SU-DHL-6 (cell line): ENCODE results near the gene SOCS7.

Source experiments
- H2AFZ ChIP-seq: fragments of 200-600 bp; sonication (generic); 2 replicates; pipeline ENCODE4 v1.6.1; 2014; ENCODE audit warnings: low read depth, mild to moderate bottlenecking, moderate library complexity, mixed read lengths, antibody characterized with exemption, low read length; ENCODE audit not compliant: severe bottlenecking
- H3F3A ChIP-seq: fragments of 200-600 bp; shearing (Covaris generic); 2 replicates; pipeline ENCODE4 v1.6.0; 2016; ENCODE audit warnings: antibody characterized with exemption, mild to moderate bottlenecking; ENCODE audit not compliant: insufficient read depth
- H3K27ac ChIP-seq: fragments of 200-600 bp; sonication (generic); 2 replicates; pipeline ENCODE4 v1.5.1; 2016; ENCODE audit warnings: low read depth, mild to moderate bottlenecking, low read length, moderate library complexity, mixed read lengths
- H3K27me3 ChIP-seq: fragments of 200-600 bp; sonication (generic), shearing (Covaris generic); 2 replicates; pipeline ENCODE4 v1.6.0; 2014; ENCODE audit warnings: mild to moderate bottlenecking, low read length
- H3K36me3 ChIP-seq: fragments of 200-600 bp; sonication (generic); 2 replicates; pipeline ENCODE4 v1.6.1; 2014; ENCODE audit warnings: mild to moderate bottlenecking, low read length, mixed read lengths
- H3K4me2 ChIP-seq: fragments of 300-600, 200-600 bp; shearing (Covaris generic), sonication (generic); 2 replicates; pipeline ENCODE4 v1.6.0; 2014; ENCODE audit warnings: low read length, low read depth, mild to moderate bottlenecking; ENCODE audit not compliant: poor library complexity, severe bottlenecking
- H3K4me3 ChIP-seq: fragments of 200-600 bp; sonication (generic); 2 replicates; pipeline ENCODE4 v1.5.1; 2014; ENCODE audit warnings: antibody characterized with exemption, low read length, mild to moderate bottlenecking, mixed read lengths; ENCODE audit not compliant: insufficient read depth, poor library complexity, severe bottlenecking
- H3K79me2 ChIP-seq: fragments of 200-600 bp; sonication (generic); 2 replicates; pipeline ENCODE4 v1.6.1; 2014; ENCODE audit warnings: mild to moderate bottlenecking, low read length, moderate library complexity; ENCODE audit not compliant: insufficient read depth
- H3K9ac ChIP-seq: fragments of 200-600 bp; sonication (generic); 2 replicates; pipeline ENCODE4 v1.7.0; 2014; ENCODE audit warnings: mild to moderate bottlenecking, low read length
- H3K9me2 ChIP-seq: fragments of 200-600 bp; sonication (generic); replicated peaks from 2 replicates; pipeline ENCODE4 v1.6.1; 2014; ENCODE audit warnings: low read length; ENCODE audit not compliant: insufficient read depth
- H3K9me3 ChIP-seq: fragments of 200-600 bp; sonication (generic); 2 replicates; pipeline ENCODE4 v1.6.1; 2014; ENCODE audit warnings: low read length, mixed read lengths; ENCODE audit not compliant: insufficient read depth
- H4K20me1 ChIP-seq: fragments of 200-600 bp; sonication (generic); 2 replicates; pipeline ENCODE4 v1.6.1; 2014; ENCODE audit warnings: low read depth, mild to moderate bottlenecking, antibody characterized with exemption, low read length, moderate library complexity, mixed read lengths
- EZH2phosphoT487 ChIP-seq: fragments of 200-600 bp; sonication (generic), shearing (Covaris generic); conservative IDR thresholded peaks from 2 replicates; pipeline ENCODE4 v1.6.1; 2018; ENCODE audit warnings: mild to moderate bottlenecking, antibody characterized with exemption, low read length, moderate library complexity, mixed read lengths
- TF ChIP-seq, protein P1 (sequence below): fragments of 200-600 bp; sonication (generic); IDR thresholded peaks from one replicate; pipeline ENCODE4 v1.5.1; 2017; ENCODE audit warnings: antibody characterized with exemption, mild to moderate bottlenecking, low read length, moderate library complexity; ENCODE audit not compliant: insufficient read depth, poor library complexity, severe bottlenecking

SOCS7 gene

DNA sequence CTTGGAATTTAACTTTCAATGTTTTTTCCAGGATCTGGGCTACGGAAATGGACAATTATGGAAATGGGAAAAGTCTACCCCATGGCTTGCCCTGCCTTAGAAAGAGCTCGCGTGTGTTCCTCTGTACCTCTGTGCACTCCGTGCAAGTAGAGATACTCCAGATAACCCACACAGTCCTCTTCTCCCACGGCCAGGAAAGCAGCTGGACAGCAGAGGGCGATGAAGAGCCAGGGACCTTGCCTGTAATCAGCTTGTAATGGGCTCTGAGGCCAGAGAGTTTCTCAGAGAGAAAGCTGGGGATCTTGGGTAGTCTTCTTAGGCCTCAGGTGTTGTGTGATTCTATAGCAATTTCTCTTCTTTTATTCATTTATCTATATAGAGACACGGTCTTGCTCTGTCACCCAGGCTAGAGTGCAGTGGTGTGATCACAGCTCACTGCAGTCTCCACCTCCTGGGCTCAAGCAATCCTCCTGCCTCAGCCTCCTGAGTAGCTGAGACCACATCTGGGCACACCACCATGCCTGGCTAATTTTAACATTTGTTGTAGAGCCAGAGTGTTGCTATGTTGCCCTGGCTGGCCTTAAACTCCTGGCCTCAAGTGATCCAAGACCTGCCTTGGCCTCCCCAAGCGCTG lies 2.4 kb upstream of the SOCS7 start:
- TF ChIP-seq EZH2phosphoT487: no peak
- TF ChIP-seq, protein P1, sequence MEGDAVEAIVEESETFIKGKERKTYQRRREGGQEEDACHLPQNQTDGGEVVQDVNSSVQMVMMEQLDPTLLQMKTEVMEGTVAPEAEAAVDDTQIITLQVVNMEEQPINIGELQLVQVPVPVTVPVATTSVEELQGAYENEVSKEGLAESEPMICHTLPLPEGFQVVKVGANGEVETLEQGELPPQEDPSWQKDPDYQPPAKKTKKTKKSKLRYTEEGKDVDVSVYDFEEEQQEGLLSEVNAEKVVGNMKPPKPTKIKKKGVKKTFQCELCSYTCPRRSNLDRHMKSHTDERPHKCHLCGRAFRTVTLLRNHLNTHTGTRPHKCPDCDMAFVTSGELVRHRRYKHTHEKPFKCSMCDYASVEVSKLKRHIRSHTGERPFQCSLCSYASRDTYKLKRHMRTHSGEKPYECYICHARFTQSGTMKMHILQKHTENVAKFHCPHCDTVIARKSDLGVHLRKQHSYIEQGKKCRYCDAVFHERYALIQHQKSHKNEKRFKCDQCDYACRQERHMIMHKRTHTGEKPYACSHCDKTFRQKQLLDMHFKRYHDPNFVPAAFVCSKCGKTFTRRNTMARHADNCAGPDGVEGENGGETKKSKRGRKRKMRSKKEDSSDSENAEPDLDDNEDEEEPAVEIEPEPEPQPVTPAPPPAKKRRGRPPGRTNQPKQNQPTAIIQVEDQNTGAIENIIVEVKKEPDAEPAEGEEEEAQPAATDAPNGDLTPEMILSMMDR: peak; percentile 73
- Histone ChIP-seq H3K4me2 (no peak overlapping the region), H3K27me3 (no peaks in the 10 kb centered on the region), H3K9me2 (no peaks in the 10 kb centered on the region), H3K9me3 (no peaks in the 10 kb centered on the region), H4K20me1 (no peaks in the 10 kb centered on the region), H3K27ac (no peak overlapping the region), H2AFZ (no peak overlapping the region), H3K79me2 (no peaks in the 10 kb centered on the region), H3F3A (peaks cover 7% of the 10 kb centered on the region; the same call in 1 of the 2 replicates), H3K9ac (no peak overlapping the region), H3K36me3 (no peaks in the 10 kb centered on the region), H3K4me3 (no peak overlapping the region)

DNA sequence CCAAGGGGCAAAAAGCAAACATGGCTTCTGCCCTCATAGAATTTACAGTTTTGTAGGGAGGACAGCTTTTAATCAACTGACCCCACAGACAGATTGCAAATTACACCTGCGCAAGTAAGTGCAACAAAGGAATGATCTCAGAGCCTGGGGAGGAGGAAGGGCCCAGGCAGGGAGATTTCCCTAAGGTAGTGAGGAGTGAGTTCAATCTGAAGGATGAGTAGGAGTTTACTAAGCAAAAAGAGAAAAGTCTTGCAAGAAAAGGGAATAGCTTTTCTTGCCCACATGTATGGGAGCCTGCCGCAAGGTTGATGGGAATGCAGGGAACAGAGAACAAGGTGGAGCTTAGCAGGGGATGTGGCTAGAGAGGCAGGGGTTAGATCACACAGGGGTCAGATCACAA lies 1.6 kb upstream of the SOCS7 start:
- Histone ChIP-seq H3K9me2 (no peaks in the 10 kb centered on the region), H3F3A (peaks cover 7% of the 10 kb centered on the region; the same call in 1 of the 2 replicates), H3K79me2 (no peaks in the 10 kb centered on the region), H3K4me3 (no peak overlapping the region), H3K9ac (no peak overlapping the region), H3K27me3 (no peaks in the 10 kb centered on the region), H3K36me3 (no peaks in the 10 kb centered on the region), H3K27ac (no peak overlapping the region), H4K20me1 (no peaks in the 10 kb centered on the region; the same call in 1 of the 2 replicates), H2AFZ (no peak overlapping the region), H3K9me3 (no peaks in the 10 kb centered on the region), H3K4me2 (no peak overlapping the region)
- no peak for TF ChIP-seq EZH2phosphoT487
- TF ChIP-seq, protein P1: no peak

DNA sequence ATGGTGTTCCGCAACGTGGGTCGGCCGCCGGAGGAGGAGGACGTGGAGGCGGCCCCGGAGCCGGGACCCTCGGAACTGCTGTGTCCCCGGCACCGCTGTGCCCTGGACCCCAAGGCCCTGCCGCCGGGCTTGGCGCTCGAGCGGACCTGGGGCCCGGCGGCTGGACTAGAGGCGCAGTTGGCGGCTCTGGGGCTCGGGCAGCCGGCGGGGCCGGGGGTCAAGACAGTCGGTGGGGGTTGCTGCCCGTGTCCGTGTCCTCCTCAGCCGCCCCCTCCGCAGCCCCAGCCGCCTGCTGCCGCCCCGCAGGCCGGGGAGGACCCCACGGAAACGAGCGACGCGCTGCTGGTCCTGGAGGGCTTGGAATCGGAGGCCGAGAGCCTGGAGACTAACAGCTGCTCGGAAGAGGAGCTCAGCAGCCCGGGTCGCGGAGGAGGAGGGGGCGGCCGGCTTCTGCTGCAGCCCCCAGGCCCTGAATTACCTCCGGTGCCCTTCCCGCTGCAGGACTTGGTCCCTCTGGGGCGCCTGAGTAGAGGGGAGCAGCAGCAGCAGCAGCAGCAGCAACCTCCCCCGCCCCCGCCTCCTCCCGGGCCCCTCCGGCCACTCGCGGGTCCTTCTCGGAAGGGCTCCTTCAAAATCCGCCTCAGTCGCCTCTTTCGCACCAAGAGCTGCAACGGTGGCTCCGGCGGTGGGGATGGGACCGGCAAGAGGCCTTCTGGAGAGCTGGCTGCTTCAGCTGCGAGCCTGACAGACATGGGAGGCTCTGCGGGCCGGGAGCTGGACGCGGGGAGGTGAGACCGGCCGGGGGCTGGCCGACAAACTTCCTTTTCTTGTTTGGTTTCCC lies 821 bp downstream of the SOCS7 start:
- Histone ChIP-seq H2AFZ (peak overlapping the region; percentile 37), H3K79me2 (no peaks in the 10 kb centered on the region), H4K20me1 (no peaks in the 10 kb centered on the region; the same call in 1 of the 2 replicates), H3K27ac (no peak overlapping the region), H3K4me3 (peak overlapping the region; percentile 59), H3F3A (peaks cover 7% of the 10 kb centered on the region; the same call in 1 of the 2 replicates), H3K9ac (peak overlapping the region; percentile 64), H3K9me3 (no peaks in the 10 kb centered on the region), H3K4me2 (peak overlapping the region; percentile 78), H3K36me3 (no peaks in the 10 kb centered on the region), H3K9me2 (no peaks in the 10 kb centered on the region), H3K27me3 (no peaks in the 10 kb centered on the region)
- TF ChIP-seq EZH2phosphoT487: no peak
- TF ChIP-seq, protein P1: no peak
